HG02943 (cell line): Measurements from ENCODE around the gene FIG4.
"Not testable (repeated sequence)": the region's sequence is repeated elsewhere in the genome, so short reads cannot be mapped to it uniquely, and the experiment has no call there.

Experiments
- ATAC-seq: cut with Tn5 transposase; IDR thresholded peaks from one replicate; pipeline ENCODE4 v1.9.1; 2021; ENCODE audit warnings: mild to moderate bottlenecking, low read depth, moderate library complexity; ENCODE audit not compliant: unreplicated experiment

Gene FIG4

GRCh38 chr6:109747221-109747620, 56.1 kb downstream of the FIG4 start:
- ATAC-seq, result no peak

GRCh38 chr6:109759098-109759955, 68.2 kb downstream of the FIG4 start:
- no peak for ATAC-seq

GRCh38 chr6:109760208-109760607, 69.1 kb downstream of the FIG4 start:
- ATAC-seq, result no peak

GRCh38 chr6:109762166-109762565, 71.1 kb downstream of the FIG4 start:
- no peak for ATAC-seq

- no peak for ATAC-seq
Measured at GRCh38 chr6:109762769-109763441, 71.8 kb downstream of the FIG4 start.

- no peak for ATAC-seq
Measured at GRCh38 chr6:109766167-109766566, 75.1 kb downstream of the FIG4 start.

- no peak for ATAC-seq
Measured at GRCh38 chr6:109767961-109768360, 76.9 kb downstream of the FIG4 start.

GRCh38 chr6:109768485-109768884, 77.4 kb downstream of the FIG4 start:
- no peak for ATAC-seq

- no peak for ATAC-seq
Measured at GRCh38 chr6:109769213-109769612, 78.1 kb downstream of the FIG4 start.

- no peak for ATAC-seq
Measured at GRCh38 chr6:109770047-109770446, 79.0 kb downstream of the FIG4 start.

- no peak for ATAC-seq
Measured at GRCh38 chr6:109770779-109771178, 79.7 kb downstream of the FIG4 start.

GRCh38 chr6:109771939-109772755, 81.1 kb downstream of the FIG4 start:
- not testable (repeated sequence) for ATAC-seq

GRCh38 chr6:109772883-109773431, 81.9 kb downstream of the FIG4 start:
- ATAC-seq, result no peak

GRCh38 chr6:109781001-109781400, 89.9 kb downstream of the FIG4 start:
- ATAC-seq, result no peak

GRCh38 chr6:109782491-109782999, 91.4 kb downstream of the FIG4 start:
- ATAC-seq, result no peak

- no peak for ATAC-seq
Measured at GRCh38 chr6:109783250-109783986, 92.3 kb downstream of the FIG4 start.

GRCh38 chr6:109787312-109787711, 96.2 kb downstream of the FIG4 start:
- ATAC-seq, result no peak

GRCh38 chr6:109788687-109789086, 97.6 kb downstream of the FIG4 start:
- no peak for ATAC-seq

GRCh38 chr6:109790131-109790530, 99.0 kb downstream of the FIG4 start:
- no peak for ATAC-seq

- ATAC-seq, result no peak
Measured at GRCh38 chr6:109791301-109791700, 100.2 kb downstream of the FIG4 start.
